GM23248 (cell line): Measurements from ENCODE around the gene JUN. TPM values are rescaled to one million over a fixed set of nuclear protein-coding genes. Genes with fewer than 3 reads are reported as not detected.

Experiments
- DNase-seq: peaks from one replicate; pipeline ENCODE4 v3.0.0-alpha.2; 2015
- H2AFZ ChIP-seq: fragments of 200-600 bp; sonication (generic); 2 replicates; pipeline ENCODE4 v1.6.1; 2016; ENCODE audit warnings: antibody characterized with exemption
- H3F3A ChIP-seq: fragments of 200-600 bp; sonication (generic); 2 replicates; pipeline ENCODE4 v1.6.1; 2016; ENCODE audit warnings: mild to moderate bottlenecking, antibody characterized with exemption, mixed run types; ENCODE audit not compliant: insufficient read depth
- H3K27ac ChIP-seq: fragments of 200-600 bp; sonication (generic); 2 replicates; pipeline ENCODE4 v1.5.1; 2016; ENCODE audit warnings: mild to moderate bottlenecking
- H3K27me3 ChIP-seq: fragments of 200-600 bp; sonication (generic); replicated peaks from 2 replicates; pipeline ENCODE4 v1.6.1; 2016; ENCODE audit warnings: mild to moderate bottlenecking; ENCODE audit not compliant: insufficient read depth
- H3K36me3 ChIP-seq: fragments of 200-600 bp; sonication (generic); 2 replicates; pipeline ENCODE4 v1.6.1; 2016; ENCODE audit warnings: low read depth, mild to moderate bottlenecking
- H3K4me1 ChIP-seq: fragments of 200-600 bp; sonication (generic); 2 replicates; pipeline ENCODE4 v1.6.1; 2016; ENCODE audit warnings: mild to moderate bottlenecking; ENCODE audit not compliant: insufficient read depth
- H3K4me2 ChIP-seq: fragments of 200-600 bp; sonication (generic); one replicate; pipeline ENCODE4 v1.6.1; 2016; ENCODE audit warnings: mild to moderate bottlenecking; ENCODE audit not compliant: unreplicated experiment
- H3K4me3 ChIP-seq: fragments of 200-600 bp; sonication (generic); 2 replicates; pipeline ENCODE4 v1.5.1; 2016; ENCODE audit warnings: mild to moderate bottlenecking
- H3K79me2 ChIP-seq: fragments of 200-600 bp; sonication (generic); 2 replicates; pipeline ENCODE4 v1.6.1; 2016; ENCODE audit warnings: mild to moderate bottlenecking; ENCODE audit not compliant: insufficient read depth
- H3K9ac ChIP-seq: fragments of 200-600 bp; sonication (generic); 2 replicates; pipeline ENCODE4 v1.6.1; 2016; ENCODE audit warnings: mild to moderate bottlenecking
- H3K9me2 ChIP-seq: fragments of 200-600 bp; sonication (generic); 2 replicates; pipeline ENCODE4 v1.6.1; 2016; ENCODE audit warnings: mixed run types, mild to moderate bottlenecking, moderate library complexity; ENCODE audit not compliant: insufficient read depth
- H3K9me3 ChIP-seq: fragments of 200-600 bp; sonication (generic); one replicate; pipeline ENCODE4 v1.6.1; 2017; ENCODE audit warnings: low read depth
- H4K20me1 ChIP-seq: fragments of 200-600 bp; sonication (generic); 2 replicates; pipeline ENCODE4 v1.6.0; 2016; ENCODE audit not compliant: insufficient read depth
- EZH2 ChIP-seq: fragments of 200-600 bp; sonication (generic); IDR thresholded peaks from 2 replicates; pipeline ENCODE4 v1.6.1; 2018; ENCODE audit warnings: antibody characterized with exemption, mild to moderate bottlenecking; ENCODE audit not compliant: insufficient read depth, poor library complexity, severe bottlenecking
- EZH2phosphoT487 ChIP-seq: fragments of 200-600 bp; sonication (generic); IDR thresholded peaks from 2 replicates; pipeline ENCODE4 v1.6.1; 2018; ENCODE audit warnings: antibody characterized with exemption, moderate library complexity, mild to moderate bottlenecking, low read depth; ENCODE audit not compliant: insufficient read depth
- WGBS, 2 experiments: methylation state at CpG; one replicate each; pipeline ENCODE4 v1.1.6; 2015 to 2017; ENCODE audit warnings: low lambda C conversion rate in 2 of 2, low coverage in 1 of 2; ENCODE audit errors: missing lambda C conversion rate in 2 of 2; 5-methylcytosine and 5-hydroxymethylcytosine counted together
- in situ Hi-C: fragments of 300-500 bp; cut with MboI; formaldehyde crosslinking; loops from 2 replicates; pipeline ENCODE4 v1.15.0; 2020
- polyA plus RNA-seq: library from polyadenylated mRNA; unstranded; fragments of >200 nt; fragmentation: Nextera tagmentation; extraction: Ambion mirVana; gene quantifications from 2 replicates; pipeline ENCODE4 v1.2.1, GENCODE V29; 2016
- total RNA-seq: library from RNA; depleted of rRNA; stranded (reverse); fragments of >200 nt; shearing (Covaris generic); gene quantifications from 2 replicates; pipeline ENCODE4 v1.2.3, GENCODE V29; 2014

Gene JUN
- total and polyA plus RNA-seq, 2 experiments from 2014 or later, result 45.3 to 112 TPM

- DNase-seq, result peak; percentile 86
- no peak for TF ChIP-seq EZH2phosphoT487
- TF ChIP-seq EZH2, result no peak
- H3K36me3 ChIP-seq, result no peaks in the 10 kb centered on the region
- H3K9ac ChIP-seq, result no peak overlapping the region
- H2AFZ ChIP-seq, result no peak overlapping the region
- H3K79me2 ChIP-seq, result no peaks in the 10 kb centered on the region
- 18 to 23% methylated on average over 3 of the region's 3 CpGs for WGBS, 2 experiments
- in situ Hi-C loops, result loop anchor here (25.0 kb wide), 1 partner anchor 1197 kb away; the partner anchor contains the start of gene CYP2J2
- H4K20me1 ChIP-seq, result no peaks in the 10 kb centered on the region
- H3K9me2 ChIP-seq, result no peaks in the 10 kb centered on the region
- H3K4me2 ChIP-seq, result no peak overlapping the region
- no peaks in the 10 kb centered on the region for H3K27me3 ChIP-seq
- no peaks in the 10 kb centered on the region for H3K9me3 ChIP-seq
- H3K4me1 ChIP-seq, result 0 out of 2 replicates have a peak, but pooled peaks cover 4% of the 10 kb centered on the region
- H3F3A ChIP-seq, result no peaks in the 10 kb centered on the region
- no peak overlapping the region for H3K4me3 ChIP-seq
- no peak overlapping the region for H3K27ac ChIP-seq
Observed at GRCh38 chr1:58739856-58740466, 43.9 kb downstream of the JUN start.

DNA sequence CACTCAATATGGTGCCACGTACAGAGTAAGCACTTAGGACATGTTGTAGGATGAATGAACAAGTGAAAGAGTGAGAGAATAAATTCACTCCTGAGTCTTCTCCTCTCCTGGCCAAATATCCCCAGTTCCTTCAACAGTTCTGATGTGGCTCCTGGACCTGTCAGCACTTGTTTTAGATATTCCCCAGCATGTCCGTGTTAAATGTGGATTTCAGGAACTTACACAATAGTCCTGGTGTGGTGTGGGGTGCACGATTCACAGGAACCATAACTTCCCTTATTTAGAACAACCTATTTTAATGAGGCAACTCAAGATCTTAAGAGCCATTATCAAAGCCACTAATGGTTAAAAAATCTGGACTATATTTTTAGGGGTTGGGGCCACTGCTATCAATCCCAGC lies 45.0 kb downstream of the JUN start:
- Histone ChIP-seq H3K9me3 (no peaks in the 10 kb centered on the region), H3K9me2 (no peaks in the 10 kb centered on the region), H3K4me3 (no peak overlapping the region), H3K27me3 (no peaks in the 10 kb centered on the region), H3K36me3 (no peaks in the 10 kb centered on the region), H3K79me2 (no peaks in the 10 kb centered on the region), H2AFZ (peak overlapping the region; percentile 8; the same call in 1 of the 2 replicates), H3K4me2 (no peak overlapping the region), H3K4me1 (0 out of 2 replicates have a peak, but pooled peaks cover 3% of the 10 kb centered on the region), H3K9ac (no peak overlapping the region), H3K27ac (no peak overlapping the region), H4K20me1 (no peaks in the 10 kb centered on the region), H3F3A (no peaks in the 10 kb centered on the region)
- in situ Hi-C loops, result loop anchor here (25.0 kb wide), 1 partner anchor 1198 kb away; the partner anchor contains the start of gene CYP2J2
- no peak for DNase-seq
- 65 to 77% methylated on average over 3 of the region's 3 CpGs for WGBS, 2 experiments
- TF ChIP-seq EZH2phosphoT487 (no peak), EZH2 (no peak)

GRCh38 chr1:58735586-58735985 lies 48.3 kb downstream of the JUN start:
- no peak for TF ChIP-seq EZH2phosphoT487
- no peak for TF ChIP-seq EZH2

DNA sequence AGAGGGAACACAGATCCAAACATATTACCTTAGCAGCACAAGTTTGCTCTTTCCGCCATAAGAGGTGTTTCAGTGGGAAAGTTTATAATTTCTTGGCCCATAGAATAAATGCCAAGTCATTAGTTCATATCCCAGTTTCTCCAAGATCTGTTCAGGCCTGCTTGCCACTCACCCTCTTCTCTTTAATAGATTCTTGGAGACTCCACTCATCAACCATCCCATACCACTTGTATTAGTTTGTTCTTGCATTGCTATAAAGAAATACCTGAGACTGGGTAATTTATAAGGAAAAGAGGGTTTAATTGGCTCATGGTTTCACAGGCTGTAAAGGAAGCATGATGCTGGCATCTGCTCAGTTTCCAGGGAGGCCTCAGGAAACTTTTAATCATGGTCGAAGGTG lies 49.2 kb downstream of the JUN start:
- in situ Hi-C loops, result loop anchor here (25.0 kb wide), 1 partner anchor 1203 kb away; the partner anchor contains the start of gene CYP2J2
- 93 to 97% methylated on average over 2 of the region's 2 CpGs for WGBS, 2 experiments
- Histone ChIP-seq H3K4me1 (peaks cover 12% of the 10 kb centered on the region), H3K9ac (no peak overlapping the region), H4K20me1 (no peaks in the 10 kb centered on the region), H3K4me2 (no peak overlapping the region), H3K9me3 (no peaks in the 10 kb centered on the region), H3K27me3 (no peaks in the 10 kb centered on the region), H2AFZ (no peak overlapping the region), H3K79me2 (no peaks in the 10 kb centered on the region), H3K36me3 (no peaks in the 10 kb centered on the region), H3K27ac (no peak overlapping the region), H3F3A (peaks cover 18% of the 10 kb centered on the region), H3K9me2 (no peaks in the 10 kb centered on the region), H3K4me3 (no peak overlapping the region)
- TF ChIP-seq EZH2, result no peak
- no peak for TF ChIP-seq EZH2phosphoT487
- no peak for DNase-seq

More at GRCh38 chr1:58735586-58735985, 48.3 kb downstream of the JUN start:
- Histone ChIP-seq H3K36me3 (no peaks in the 10 kb centered on the region), H3K9me2 (no peaks in the 10 kb centered on the region), H2AFZ (no peak overlapping the region), H3K9me3 (no peaks in the 10 kb centered on the region), H3K79me2 (no peaks in the 10 kb centered on the region), H4K20me1 (no peaks in the 10 kb centered on the region), H3K9ac (no peak overlapping the region), H3K27ac (no peak overlapping the region), H3K4me2 (no peak overlapping the region), H3F3A (peaks cover 13% of the 10 kb centered on the region), H3K27me3 (no peaks in the 10 kb centered on the region), H3K4me3 (no peak overlapping the region), H3K4me1 (peaks cover 15% of the 10 kb centered on the region)
- in situ Hi-C loops, result loop anchor here (25.0 kb wide), 1 partner anchor 1202 kb away; the partner anchor contains the start of gene CYP2J2
- no peak for DNase-seq
- WGBS, 2 experiments, result 84 to 87% methylated on average over 5 of the region's 5 CpGs
